K562 (cell line): Measurements from ENCODE around the gene HOTAIR. TPM values are rescaled to one million over a fixed set of nuclear protein-coding genes. Genes with fewer than 3 reads are reported as not detected.
A peak's percentile ranks its signal among the peaks of the same experiment; 100 is the strongest.

Experiments
- ILF3 ChIP-seq: fragments of 450-650 bp; IDR thresholded peaks from 2 replicates; pipeline ENCODE4 v1.6.1; 2018; ENCODE audit warnings: antibody characterized with exemption, mild to moderate bottlenecking, moderate library complexity, borderline replicate concordance
- MAZ ChIP-seq, 2 experiments: fragments of 450-650 bp in 1 of 2; sonication (generic) in 1 of 2; formaldehyde crosslinking; IDR thresholded peaks in 1 of 2; conservative IDR thresholded peaks in 1 of 2; 2 replicates each; pipeline versions ENCODE4 v1.4.0 to v1.5.0; 2020; ENCODE audit warnings: mild to moderate bottlenecking in 1 of 2, missing genetic modification reagents in 1 of 2
- POU5F1 ChIP-seq: fragments of 150-350 bp; IDR thresholded peaks from 2 replicates; pipeline ENCODE4 v1.6.1; 2014; ENCODE audit warnings: borderline replicate concordance, low read length, low read depth, mild to moderate bottlenecking; ENCODE audit not compliant: partially characterized antibody
- RBM17 ChIP-seq: fragments of 200-400 bp; formaldehyde crosslinking; IDR thresholded peaks from 2 replicates; pipeline ENCODE4 v1.6.1; 2017; ENCODE audit warnings: low read depth, mild to moderate bottlenecking, low read length, borderline replicate concordance
- SIRT6 ChIP-seq: IDR thresholded peaks from one replicate; pipeline ENCODE4 v1.6.1; 2012; ENCODE audit warnings: low read depth, mild to moderate bottlenecking, control low read depth, inconsistent platforms, low read length, moderate library complexity
- TCF7L2 ChIP-seq: fragments of 150-350 bp; IDR thresholded peaks from 2 replicates; pipeline ENCODE4 v1.6.1; 2016; ENCODE audit warnings: low read depth, mild to moderate bottlenecking, low read length, moderate library complexity
- XRCC5 ChIP-seq: fragments of 200-400 bp; formaldehyde crosslinking; IDR thresholded peaks from 2 replicates; pipeline ENCODE4 v1.6.1; 2017; ENCODE audit warnings: low read depth, mild to moderate bottlenecking, low read length
- ZNF124 ChIP-seq: sonication (generic); formaldehyde crosslinking; IDR thresholded peaks from 2 replicates; pipeline ENCODE4 v1.8.1; 2022; ENCODE audit warnings: missing genetic modification reagents
- polyA plus RNA-seq, 8 experiments: library from polyadenylated mRNA; depleted of rRNA in 4 of 8; stranded (reverse) in 5 of 8; unstranded in 3 of 8; fragments of >200 nt; fragmentation: Nextera tagmentation in 2 of 8; fragmentation: Illumina TruSeq in 1 of 8; extraction: Ambion mirVana in 2 of 8; extraction: Trizol in 1 of 8; gene quantifications; 2 replicates each; pipeline versions ENCODE4 v1.2.1 to v1.2.3, GENCODE V29; 2011 to 2014; ENCODE audit warnings: inconsistent platforms in 1 of 8, missing spikeins in 1 of 8
- total RNA-seq, 7 experiments: library from RNA; depleted of rRNA in 6 of 7; stranded (reverse); fragments of >200 nt in 6 of 7; fragmentation: Illumina TruSeq in 2 of 7; extraction: Trizol in 2 of 7; gene quantifications; 2 replicates each; pipeline versions ENCODE4 v1.2.1 to v1.2.3, GENCODE V29; 2011 to 2021; ENCODE audit warnings: low replicate concordance in 1 of 7
- TF ChIP-seq, protein P1 (sequence below): fragments of 450-650 bp; IDR thresholded peaks from 2 replicates; pipeline ENCODE4 v1.6.1; 2016; ENCODE audit warnings: mild to moderate bottlenecking, moderate library complexity
- TF ChIP-seq, protein P2 (sequence below): fragments of 250-450 bp; sonication (Bioruptor Pico); IDR thresholded peaks from 2 replicates; pipeline ENCODE4 v1.5.0; 2021
- TF ChIP-seq, protein P3 (sequence below): sonication (generic); formaldehyde crosslinking; IDR thresholded peaks from 2 replicates; pipeline ENCODE4 v1.8.0; 2022; ENCODE audit warnings: mild to moderate bottlenecking, missing genetic modification reagents

The HOTAIR gene
- total and polyA plus RNA-seq, 9 of the 15 experiments (the other 6 are each of a cell fraction or from before 2014, with no cell fraction given): 0.04 TPM; not detected in 8

DNA sequence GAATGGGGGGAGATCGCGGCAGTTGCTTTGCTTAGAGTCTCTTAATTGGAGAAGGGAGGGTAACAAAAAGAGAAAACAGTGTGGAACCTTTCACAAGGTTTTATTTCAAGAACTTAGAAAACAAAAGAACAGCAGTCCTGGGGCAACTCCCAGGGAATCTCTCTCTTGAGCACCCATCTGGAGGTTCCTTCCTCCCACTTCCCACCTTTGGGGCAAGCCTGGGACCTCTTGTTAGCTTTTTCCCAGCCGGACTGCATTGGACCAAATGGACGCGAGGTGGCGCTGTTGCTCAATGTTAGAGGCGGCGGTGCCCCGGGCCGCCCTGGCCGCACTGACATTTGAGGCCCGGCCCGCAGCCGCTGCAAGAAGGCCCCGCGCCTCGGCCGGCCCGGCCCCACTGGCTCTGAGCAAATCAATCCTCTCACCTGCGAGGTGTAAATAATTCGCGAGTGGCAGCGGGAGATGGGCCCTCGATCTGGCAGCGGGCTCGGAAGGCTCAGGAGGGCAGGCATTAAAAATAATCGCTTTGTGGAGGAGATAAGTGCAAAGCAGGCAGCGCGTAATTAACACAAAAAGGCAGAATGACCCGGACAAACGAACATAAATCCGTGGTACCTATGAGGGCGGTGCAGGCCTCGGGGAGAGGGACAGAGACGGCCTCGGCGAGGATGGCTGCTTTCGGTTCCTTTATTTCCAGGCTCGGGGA is 31.3 kb upstream of the HOTAIR start (continued):
- TF ChIP-seq, protein P1, sequence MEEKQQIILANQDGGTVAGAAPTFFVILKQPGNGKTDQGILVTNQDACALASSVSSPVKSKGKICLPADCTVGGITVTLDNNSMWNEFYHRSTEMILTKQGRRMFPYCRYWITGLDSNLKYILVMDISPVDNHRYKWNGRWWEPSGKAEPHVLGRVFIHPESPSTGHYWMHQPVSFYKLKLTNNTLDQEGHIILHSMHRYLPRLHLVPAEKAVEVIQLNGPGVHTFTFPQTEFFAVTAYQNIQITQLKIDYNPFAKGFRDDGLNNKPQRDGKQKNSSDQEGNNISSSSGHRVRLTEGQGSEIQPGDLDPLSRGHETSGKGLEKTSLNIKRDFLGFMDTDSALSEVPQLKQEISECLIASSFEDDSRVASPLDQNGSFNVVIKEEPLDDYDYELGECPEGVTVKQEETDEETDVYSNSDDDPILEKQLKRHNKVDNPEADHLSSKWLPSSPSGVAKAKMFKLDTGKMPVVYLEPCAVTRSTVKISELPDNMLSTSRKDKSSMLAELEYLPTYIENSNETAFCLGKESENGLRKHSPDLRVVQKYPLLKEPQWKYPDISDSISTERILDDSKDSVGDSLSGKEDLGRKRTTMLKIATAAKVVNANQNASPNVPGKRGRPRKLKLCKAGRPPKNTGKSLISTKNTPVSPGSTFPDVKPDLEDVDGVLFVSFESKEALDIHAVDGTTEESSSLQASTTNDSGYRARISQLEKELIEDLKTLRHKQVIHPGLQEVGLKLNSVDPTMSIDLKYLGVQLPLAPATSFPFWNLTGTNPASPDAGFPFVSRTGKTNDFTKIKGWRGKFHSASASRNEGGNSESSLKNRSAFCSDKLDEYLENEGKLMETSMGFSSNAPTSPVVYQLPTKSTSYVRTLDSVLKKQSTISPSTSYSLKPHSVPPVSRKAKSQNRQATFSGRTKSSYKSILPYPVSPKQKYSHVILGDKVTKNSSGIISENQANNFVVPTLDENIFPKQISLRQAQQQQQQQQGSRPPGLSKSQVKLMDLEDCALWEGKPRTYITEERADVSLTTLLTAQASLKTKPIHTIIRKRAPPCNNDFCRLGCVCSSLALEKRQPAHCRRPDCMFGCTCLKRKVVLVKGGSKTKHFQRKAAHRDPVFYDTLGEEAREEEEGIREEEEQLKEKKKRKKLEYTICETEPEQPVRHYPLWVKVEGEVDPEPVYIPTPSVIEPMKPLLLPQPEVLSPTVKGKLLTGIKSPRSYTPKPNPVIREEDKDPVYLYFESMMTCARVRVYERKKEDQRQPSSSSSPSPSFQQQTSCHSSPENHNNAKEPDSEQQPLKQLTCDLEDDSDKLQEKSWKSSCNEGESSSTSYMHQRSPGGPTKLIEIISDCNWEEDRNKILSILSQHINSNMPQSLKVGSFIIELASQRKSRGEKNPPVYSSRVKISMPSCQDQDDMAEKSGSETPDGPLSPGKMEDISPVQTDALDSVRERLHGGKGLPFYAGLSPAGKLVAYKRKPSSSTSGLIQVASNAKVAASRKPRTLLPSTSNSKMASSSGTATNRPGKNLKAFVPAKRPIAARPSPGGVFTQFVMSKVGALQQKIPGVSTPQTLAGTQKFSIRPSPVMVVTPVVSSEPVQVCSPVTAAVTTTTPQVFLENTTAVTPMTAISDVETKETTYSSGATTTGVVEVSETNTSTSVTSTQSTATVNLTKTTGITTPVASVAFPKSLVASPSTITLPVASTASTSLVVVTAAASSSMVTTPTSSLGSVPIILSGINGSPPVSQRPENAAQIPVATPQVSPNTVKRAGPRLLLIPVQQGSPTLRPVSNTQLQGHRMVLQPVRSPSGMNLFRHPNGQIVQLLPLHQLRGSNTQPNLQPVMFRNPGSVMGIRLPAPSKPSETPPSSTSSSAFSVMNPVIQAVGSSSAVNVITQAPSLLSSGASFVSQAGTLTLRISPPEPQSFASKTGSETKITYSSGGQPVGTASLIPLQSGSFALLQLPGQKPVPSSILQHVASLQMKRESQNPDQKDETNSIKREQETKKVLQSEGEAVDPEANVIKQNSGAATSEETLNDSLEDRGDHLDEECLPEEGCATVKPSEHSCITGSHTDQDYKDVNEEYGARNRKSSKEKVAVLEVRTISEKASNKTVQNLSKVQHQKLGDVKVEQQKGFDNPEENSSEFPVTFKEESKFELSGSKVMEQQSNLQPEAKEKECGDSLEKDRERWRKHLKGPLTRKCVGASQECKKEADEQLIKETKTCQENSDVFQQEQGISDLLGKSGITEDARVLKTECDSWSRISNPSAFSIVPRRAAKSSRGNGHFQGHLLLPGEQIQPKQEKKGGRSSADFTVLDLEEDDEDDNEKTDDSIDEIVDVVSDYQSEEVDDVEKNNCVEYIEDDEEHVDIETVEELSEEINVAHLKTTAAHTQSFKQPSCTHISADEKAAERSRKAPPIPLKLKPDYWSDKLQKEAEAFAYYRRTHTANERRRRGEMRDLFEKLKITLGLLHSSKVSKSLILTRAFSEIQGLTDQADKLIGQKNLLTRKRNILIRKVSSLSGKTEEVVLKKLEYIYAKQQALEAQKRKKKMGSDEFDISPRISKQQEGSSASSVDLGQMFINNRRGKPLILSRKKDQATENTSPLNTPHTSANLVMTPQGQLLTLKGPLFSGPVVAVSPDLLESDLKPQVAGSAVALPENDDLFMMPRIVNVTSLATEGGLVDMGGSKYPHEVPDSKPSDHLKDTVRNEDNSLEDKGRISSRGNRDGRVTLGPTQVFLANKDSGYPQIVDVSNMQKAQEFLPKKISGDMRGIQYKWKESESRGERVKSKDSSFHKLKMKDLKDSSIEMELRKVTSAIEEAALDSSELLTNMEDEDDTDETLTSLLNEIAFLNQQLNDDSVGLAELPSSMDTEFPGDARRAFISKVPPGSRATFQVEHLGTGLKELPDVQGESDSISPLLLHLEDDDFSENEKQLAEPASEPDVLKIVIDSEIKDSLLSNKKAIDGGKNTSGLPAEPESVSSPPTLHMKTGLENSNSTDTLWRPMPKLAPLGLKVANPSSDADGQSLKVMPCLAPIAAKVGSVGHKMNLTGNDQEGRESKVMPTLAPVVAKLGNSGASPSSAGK: peak; percentile 9; the same call in 1 of the 2 replicates
- TF ChIP-seq XRCC5 (peak; percentile 71), MAZ (CRISPR knock-in tag; conservative IDR thresholded peaks at IDR 0.05 in 1 of 2, IDR thresholded peaks at IDR 0.05 in 1 of 2) (peak in 1 of 2 experiments; percentile 64; a peak in 1 of 4 replicates), TCF7L2 (no peak), ILF3 (no peak), POU5F1 (no peak), SIRT6 (no peak), ZNF124 (CRISPR knock-in tag) (no peak), RBM17 (no peak)
- TF ChIP-seq, protein P2, sequence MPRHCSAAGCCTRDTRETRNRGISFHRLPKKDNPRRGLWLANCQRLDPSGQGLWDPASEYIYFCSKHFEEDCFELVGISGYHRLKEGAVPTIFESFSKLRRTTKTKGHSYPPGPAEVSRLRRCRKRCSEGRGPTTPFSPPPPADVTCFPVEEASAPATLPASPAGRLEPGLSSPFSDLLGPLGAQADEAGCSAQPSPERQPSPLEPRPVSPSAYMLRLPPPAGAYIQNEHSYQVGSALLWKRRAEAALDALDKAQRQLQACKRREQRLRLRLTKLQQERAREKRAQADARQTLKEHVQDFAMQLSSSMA: 0 out of 2 replicates have a peak, but pooled peaks have one; percentile 26
- TF ChIP-seq, protein P3, sequence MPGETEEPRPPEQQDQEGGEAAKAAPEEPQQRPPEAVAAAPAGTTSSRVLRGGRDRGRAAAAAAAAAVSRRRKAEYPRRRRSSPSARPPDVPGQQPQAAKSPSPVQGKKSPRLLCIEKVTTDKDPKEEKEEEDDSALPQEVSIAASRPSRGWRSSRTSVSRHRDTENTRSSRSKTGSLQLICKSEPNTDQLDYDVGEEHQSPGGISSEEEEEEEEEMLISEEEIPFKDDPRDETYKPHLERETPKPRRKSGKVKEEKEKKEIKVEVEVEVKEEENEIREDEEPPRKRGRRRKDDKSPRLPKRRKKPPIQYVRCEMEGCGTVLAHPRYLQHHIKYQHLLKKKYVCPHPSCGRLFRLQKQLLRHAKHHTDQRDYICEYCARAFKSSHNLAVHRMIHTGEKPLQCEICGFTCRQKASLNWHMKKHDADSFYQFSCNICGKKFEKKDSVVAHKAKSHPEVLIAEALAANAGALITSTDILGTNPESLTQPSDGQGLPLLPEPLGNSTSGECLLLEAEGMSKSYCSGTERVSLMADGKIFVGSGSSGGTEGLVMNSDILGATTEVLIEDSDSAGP (CRISPR knock-in tag): no peak
